Activated naive CD8-positive, alpha-beta T cell treated with anti-CD3 and anti-CD28 coated beads, Interleukin-2, amount 50 U/mL, for 16 hours (primary cell): Measurements from ENCODE around the gene IGFBP5.

Source experiments
- DNase-seq: peaks from one replicate; pipeline ENCODE4 v3.0.0-alpha.2; 2020; ENCODE audit warnings: low read depth, low spot score

Gene IGFBP5

GRCh38 chr2:216644842-216645635, 50.3 kb downstream of the IGFBP5 start:
- no peak for DNase-seq

DNA sequence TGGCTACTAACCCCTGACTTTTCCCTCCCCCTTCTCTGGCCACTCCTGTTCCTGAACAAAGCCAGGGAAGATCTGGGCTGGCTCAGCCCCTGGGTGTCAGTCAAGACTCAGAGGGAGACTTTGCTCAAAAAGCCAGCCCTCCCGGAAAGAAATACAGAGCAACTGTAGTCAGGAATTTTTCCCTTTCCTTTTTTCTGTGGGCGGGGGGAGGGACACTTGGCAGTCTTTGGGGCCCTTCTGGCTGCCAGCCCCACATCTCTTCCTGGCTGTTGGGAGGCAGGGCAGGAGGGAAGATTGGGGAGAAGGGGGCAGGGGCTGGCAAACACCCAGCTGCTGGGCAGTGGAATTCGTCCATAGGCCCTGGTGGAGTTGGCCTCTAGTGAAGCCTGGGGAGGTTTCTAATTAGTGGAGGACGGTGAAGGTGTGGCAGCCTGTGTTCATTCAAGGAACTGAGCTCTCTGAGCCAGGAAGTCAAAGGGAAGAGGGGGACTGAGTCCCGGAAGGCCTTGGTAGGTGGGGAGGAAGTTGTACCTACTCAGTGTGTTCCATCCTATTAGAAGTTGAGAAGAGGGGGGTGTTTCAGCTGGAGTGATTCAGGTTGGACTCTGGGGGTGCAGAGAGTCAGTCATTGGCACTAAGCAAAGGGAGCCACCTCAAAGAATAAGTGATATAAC, 51.2 kb downstream of the IGFBP5 start:
- DNase-seq = no peak

- no peak for DNase-seq
These were observed 57.9 kb downstream of the IGFBP5 start for GRCh38 chr2:216637472-216637871.

GRCh38 chr2:216636551-216637450, 58.5 kb downstream of the IGFBP5 start:
- DNase-seq = no peak

- no peak for DNase-seq
These were observed 59.4 kb downstream of the IGFBP5 start for GRCh38 chr2:216635701-216636550.

GRCh38 chr2:216635171-216635570, 60.2 kb downstream of the IGFBP5 start:
- DNase-seq = no peak

DNA sequence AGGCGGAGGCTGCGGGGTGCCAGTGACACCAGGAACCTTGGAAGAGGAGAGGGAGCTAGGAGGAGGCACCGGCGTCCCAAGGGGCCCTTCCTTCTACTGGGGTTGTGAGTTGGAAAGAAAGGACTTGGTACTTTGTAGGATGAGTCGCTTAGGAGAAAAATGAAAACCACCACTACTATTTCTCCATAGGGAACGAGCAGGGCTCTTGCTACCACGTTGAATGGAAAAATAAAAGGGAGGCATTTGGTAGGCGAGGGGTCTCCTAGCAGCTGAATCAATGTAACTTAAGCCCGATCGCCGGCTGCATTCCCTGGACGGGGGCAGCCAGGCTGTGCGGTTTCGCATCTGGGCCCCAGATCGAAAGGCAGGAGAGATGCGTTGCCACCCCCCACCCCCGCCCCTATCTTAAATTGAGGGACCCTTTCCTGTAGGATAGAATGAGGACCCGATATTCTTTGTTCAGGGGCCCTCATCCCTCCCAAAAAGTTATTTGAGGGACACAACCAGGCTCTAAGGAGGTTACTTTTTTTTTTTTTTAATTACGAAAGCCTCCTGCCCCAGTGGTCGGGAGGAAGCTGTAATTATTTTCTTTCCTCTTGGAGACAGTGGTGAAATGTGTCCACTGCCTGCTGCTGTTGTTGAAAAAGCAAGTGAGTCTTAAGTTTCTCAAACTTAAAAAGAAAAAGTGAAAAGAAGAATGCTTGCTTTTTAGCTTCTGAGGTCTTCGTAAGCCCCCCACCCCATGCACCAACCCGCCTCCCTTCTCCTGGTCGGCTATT, 60.8 kb downstream of the IGFBP5 start:
- DNase-seq = no peak

GRCh38 chr2:216633616-216634369, 61.6 kb downstream of the IGFBP5 start:
- DNase-seq = no peak

DNA sequence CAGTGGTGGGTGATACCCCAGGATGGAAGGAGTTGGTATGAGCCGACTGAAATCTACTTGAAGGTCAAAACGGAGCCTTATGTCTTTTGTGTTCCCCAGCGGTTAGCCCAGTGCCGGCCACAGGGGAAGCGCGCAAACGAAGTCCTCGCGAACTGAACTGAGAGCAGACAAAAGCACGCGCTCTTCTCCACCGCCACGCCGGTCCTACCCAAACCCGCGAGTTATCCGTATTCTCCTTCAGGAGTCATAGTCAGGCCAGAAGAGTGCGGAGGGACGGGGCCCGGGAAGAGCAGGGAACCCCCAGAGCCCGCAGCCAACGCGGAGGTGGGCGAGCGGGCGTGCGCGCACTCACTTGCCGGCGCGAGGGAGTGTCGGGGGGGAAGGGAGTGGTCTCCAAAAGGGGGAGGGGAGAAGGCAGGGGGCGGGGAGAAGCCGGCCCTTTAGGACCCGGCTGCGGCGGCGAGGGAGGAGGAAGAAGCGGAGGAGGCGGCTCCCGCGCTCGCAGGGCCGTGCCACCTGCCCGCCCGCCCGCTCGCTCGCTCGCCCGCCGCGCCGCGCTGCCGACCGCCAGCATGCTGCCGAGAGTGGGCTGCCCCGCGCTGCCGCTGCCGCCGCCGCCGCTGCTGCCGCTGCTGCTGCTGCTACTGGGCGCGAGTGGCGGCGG, 62.3 kb downstream of the IGFBP5 start, which contains the start of gene IGFBP2:
IGFBP2 (plus strand) TSS at position 469 of the 664 bp plus-strand sequence; CDS start at position 573, 104 bp downstream.
- peak; percentile 1 for DNase-seq

DNA sequence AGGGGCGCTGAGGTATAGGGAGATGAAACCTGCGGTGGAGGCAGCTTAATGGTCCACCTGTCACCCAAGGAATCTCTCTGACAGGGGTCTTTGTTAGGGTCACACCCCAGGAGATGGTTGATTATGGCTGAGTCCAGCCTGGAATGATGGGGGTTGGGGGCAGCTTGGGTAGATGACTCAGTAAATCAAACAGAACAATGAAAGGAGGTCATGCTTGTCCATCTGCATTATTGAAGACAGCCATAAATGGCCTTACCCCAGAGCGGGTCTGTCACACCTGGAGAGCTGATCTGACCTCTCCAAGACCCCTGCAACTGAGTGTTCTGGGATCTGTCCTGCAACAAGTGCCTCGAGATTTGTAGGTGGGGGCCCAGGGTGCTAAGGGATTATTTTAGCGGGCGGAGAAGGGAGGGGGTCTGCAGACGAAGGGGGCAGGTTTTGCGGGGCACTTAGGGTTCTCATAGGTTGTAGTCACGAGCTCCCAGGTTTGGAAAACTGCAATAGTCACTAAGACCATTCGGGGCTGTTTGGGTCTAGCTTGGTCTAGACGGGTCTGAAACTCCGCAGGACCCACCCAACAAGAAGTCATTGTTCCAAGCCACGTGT, 62.9 kb downstream of the IGFBP5 start:
- no peak for DNase-seq

DNA sequence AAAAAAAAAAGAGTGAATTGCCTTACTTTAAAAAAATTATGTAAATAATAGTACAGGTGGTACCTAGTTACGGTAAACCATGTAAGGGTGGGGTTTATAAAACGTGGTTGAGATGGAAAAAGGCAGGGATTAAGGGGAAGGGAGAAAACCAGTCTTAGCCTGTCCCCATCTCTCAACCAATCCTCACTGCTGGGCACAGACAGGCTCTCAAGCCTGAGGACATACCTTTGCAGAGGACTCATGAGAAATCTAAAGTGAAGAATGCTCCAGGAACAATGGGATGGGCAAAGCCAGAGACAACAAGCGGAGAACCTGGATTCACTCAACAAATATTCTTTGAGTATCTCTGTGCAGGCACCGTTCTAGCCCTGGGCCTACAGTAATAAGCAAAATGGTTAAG, 65.6 kb downstream of the IGFBP5 start:
- DNase-seq = no peak

DNA sequence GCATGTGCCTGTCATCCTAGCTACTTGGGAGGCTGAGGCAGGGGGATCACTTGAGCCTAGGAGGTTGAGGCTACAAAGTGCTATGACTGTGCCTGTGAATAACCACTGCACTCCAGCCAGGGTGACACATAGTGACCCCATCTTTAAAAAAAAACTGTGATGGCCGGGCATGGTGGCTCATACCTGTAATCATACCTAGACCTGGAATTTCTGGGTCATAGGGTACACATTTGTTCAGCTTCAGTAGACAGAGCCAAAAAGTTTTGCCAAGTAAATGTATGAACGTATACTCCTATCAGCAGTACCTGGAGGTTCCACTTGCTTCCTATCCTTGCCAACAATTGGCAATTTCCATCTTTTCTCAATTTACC, 68.5 kb downstream of the IGFBP5 start:
- no peak for DNase-seq

DNA sequence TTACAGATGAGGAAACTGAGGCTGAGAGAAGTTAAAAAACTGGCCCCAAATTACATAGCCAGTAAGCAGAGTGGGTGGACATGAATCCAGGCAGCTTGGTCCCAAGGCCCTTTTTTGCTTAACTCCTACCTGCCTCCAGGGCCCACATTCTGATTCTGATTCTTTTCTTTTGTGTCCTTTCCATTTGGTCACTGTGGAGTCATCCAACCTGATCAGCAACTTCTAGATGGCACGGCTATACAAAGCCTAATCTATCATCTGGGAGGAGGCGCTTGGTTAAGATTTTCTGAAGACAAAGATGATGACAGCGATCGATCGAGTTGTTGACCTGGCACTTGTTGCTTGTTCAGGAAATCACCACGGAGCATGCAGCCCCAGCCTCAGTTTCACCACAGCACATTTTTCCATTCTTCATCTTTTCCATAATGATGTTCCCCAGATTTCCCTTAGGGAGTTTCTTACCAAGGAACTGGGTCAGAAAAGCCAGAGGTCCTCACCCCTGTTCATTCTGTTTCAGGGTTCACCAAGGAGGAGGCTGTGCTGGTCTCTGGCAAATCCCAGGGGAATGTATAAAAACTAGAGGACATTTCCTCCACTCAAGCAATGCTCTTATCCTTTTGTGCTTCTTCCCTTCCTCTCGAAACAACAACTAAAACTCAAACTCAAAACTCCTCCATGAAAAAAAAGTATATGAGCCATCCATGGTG, 69.0 kb downstream of the IGFBP5 start:
- no peak for DNase-seq

- no peak for DNase-seq
These were observed 71.1 kb downstream of the IGFBP5 start for GRCh38 chr2:216624251-216624650.

- no peak for DNase-seq
These were observed 72.8 kb downstream of the IGFBP5 start for GRCh38 chr2:216622526-216622925.
